MM.1S (cell line): Measurements from ENCODE around the gene ZDBF2.
"Not testable (repeated sequence)": the region's sequence is repeated elsewhere in the genome, so short reads cannot be mapped to it uniquely, and the experiment has no call there.

Source experiments
- DNase-seq: peaks from one replicate; pipeline ENCODE4 v3.0.0-alpha.2; 2015
- H2AFZ ChIP-seq: fragments of 300-600 bp; sonication (generic); 2 replicates; pipeline ENCODE4 v1.6.0; 2016; ENCODE audit warnings: antibody characterized with exemption, low read length
- H3F3A ChIP-seq: fragments of 300-600 bp; sonication (generic); 2 replicates; pipeline ENCODE4 v1.6.1; 2016; ENCODE audit warnings: mild to moderate bottlenecking, antibody characterized with exemption, low read length, moderate library complexity, mixed read lengths; ENCODE audit not compliant: insufficient read depth
- H3K27ac ChIP-seq: fragments of 300-600 bp; sonication (generic); 2 replicates; pipeline ENCODE4 v1.5.1; 2016; ENCODE audit warnings: mild to moderate bottlenecking, low read length
- H3K27me3 ChIP-seq: fragments of 300-600 bp; sonication (generic); replicated peaks from 2 replicates; pipeline ENCODE4 v1.6.0; 2016; ENCODE audit warnings: low read length; ENCODE audit not compliant: insufficient read depth
- H3K36me3 ChIP-seq: fragments of 300-600 bp; sonication (generic); replicated peaks from 2 replicates; pipeline ENCODE4 v1.6.1; 2016; ENCODE audit warnings: mild to moderate bottlenecking, low read length, mixed read lengths; ENCODE audit not compliant: insufficient read depth
- H3K4me1 ChIP-seq: fragments of 300-600 bp; sonication (generic); 2 replicates; pipeline ENCODE4 v1.6.1; 2016; ENCODE audit warnings: low read length, mixed read lengths
- H3K4me2 ChIP-seq: fragments of 300-600 bp; sonication (generic); 2 replicates; pipeline ENCODE4 v1.6.0; 2016; ENCODE audit warnings: low read depth, low read length
- H3K4me3 ChIP-seq: fragments of 300-600 bp; sonication (generic); 2 replicates; pipeline ENCODE4 v1.5.1; 2016; ENCODE audit warnings: low read length, mixed read lengths
- H3K79me2 ChIP-seq: fragments of 300-600 bp; sonication (generic); 2 replicates; pipeline ENCODE4 v1.6.1; 2016; ENCODE audit warnings: mixed run types, low read length, mixed read lengths
- H3K9ac ChIP-seq: fragments of 300-600 bp; sonication (generic); 2 replicates; pipeline ENCODE4 v1.6.1; 2016; ENCODE audit warnings: low read length, mixed read lengths
- H3K9me2 ChIP-seq: fragments of 300-600 bp; sonication (generic); replicated peaks from 2 replicates; pipeline ENCODE4 v1.6.1; 2016; ENCODE audit warnings: mild to moderate bottlenecking, low read length, mixed read lengths; ENCODE audit not compliant: insufficient read depth
- H3K9me3 ChIP-seq: fragments of 300-600 bp; sonication (generic); replicated peaks from 2 replicates; pipeline ENCODE4 v1.6.1; 2016; ENCODE audit warnings: mild to moderate bottlenecking, low read length, mixed read lengths; ENCODE audit not compliant: insufficient read depth
- H4K20me1 ChIP-seq: fragments of 300-600 bp; sonication (generic); 2 replicates; pipeline ENCODE4 v1.6.1; 2016; ENCODE audit warnings: mild to moderate bottlenecking, low read length, moderate library complexity, mixed read lengths; ENCODE audit not compliant: insufficient read depth
- EZH2 ChIP-seq: fragments of 300-600 bp; sonication (generic); optimal IDR thresholded peaks from 2 replicates; pipeline ENCODE3; 2017; ENCODE audit warnings: low read depth, mild to moderate bottlenecking, antibody characterized with exemption, low read length, mixed read lengths
- EZH2phosphoT487 ChIP-seq: fragments of 300-600 bp; sonication (generic); IDR thresholded peaks from 2 replicates; pipeline ENCODE4 v1.6.1; 2018; ENCODE audit warnings: antibody characterized with exemption, low read length
- TF ChIP-seq, protein P1 (sequence below): fragments of 300-600 bp; sonication (generic); IDR thresholded peaks from 2 replicates; pipeline ENCODE4 v1.5.1; 2016; ENCODE audit warnings: antibody characterized with exemption, low read length, mixed read lengths

ZDBF2 gene

DNA sequence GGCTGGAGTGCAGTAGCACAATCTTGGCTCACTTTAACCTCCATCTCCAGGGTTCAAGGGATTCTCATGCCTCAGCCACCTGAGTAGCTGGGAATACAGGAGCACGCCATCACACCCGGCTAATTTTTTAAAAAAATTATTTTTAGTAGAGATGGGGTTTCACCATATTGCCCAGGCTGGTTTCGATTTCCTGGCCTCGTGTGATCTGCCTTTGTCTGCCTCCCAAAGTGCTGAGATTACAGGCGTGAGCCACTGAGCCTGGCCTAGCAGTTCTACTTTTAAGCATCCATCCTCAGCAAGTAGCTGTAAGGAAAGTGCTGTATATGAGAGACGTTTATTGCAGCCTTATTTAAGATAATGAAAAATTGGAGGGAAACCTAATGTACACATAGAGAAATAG lies 79.7 kb downstream of the ZDBF2 start:
- peak; percentile 88 for DNase-seq
- Histone ChIP-seq H2AFZ (no peak overlapping the region), H3K9me3 (no peaks in the 10 kb centered on the region), H3K27me3 (no peaks in the 10 kb centered on the region), H3F3A (peaks cover 10% of the 10 kb centered on the region), H3K36me3 (no peaks in the 10 kb centered on the region), H3K4me3 (no peak overlapping the region), H3K9me2 (no peaks in the 10 kb centered on the region), H3K79me2 (no peaks in the 10 kb centered on the region), H3K27ac (peak overlapping the region; percentile 45; the same call in 1 of the 2 replicates), H3K9ac (no peak overlapping the region), H4K20me1 (no peaks in the 10 kb centered on the region), H3K4me2 (peak overlapping the region; percentile 13; the same call in 1 of the 2 replicates), H3K4me1 (peaks cover 17% of the 10 kb centered on the region)
- TF ChIP-seq EZH2 (no peak), EZH2phosphoT487 (no peak)
- TF ChIP-seq, protein P1, sequence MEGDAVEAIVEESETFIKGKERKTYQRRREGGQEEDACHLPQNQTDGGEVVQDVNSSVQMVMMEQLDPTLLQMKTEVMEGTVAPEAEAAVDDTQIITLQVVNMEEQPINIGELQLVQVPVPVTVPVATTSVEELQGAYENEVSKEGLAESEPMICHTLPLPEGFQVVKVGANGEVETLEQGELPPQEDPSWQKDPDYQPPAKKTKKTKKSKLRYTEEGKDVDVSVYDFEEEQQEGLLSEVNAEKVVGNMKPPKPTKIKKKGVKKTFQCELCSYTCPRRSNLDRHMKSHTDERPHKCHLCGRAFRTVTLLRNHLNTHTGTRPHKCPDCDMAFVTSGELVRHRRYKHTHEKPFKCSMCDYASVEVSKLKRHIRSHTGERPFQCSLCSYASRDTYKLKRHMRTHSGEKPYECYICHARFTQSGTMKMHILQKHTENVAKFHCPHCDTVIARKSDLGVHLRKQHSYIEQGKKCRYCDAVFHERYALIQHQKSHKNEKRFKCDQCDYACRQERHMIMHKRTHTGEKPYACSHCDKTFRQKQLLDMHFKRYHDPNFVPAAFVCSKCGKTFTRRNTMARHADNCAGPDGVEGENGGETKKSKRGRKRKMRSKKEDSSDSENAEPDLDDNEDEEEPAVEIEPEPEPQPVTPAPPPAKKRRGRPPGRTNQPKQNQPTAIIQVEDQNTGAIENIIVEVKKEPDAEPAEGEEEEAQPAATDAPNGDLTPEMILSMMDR, result no peak

GRCh38 chr2:206356840-206357239 lies 82.4 kb downstream of the ZDBF2 start:
- not testable (repeated sequence) for H3K4me3 ChIP-seq, H4K20me1 ChIP-seq, DNase-seq, H3K9ac ChIP-seq, H3K27ac ChIP-seq, H3K9me2 ChIP-seq, H2AFZ ChIP-seq, H3K79me2 ChIP-seq, H3K27me3 ChIP-seq, H3K36me3 ChIP-seq, H3F3A ChIP-seq, H3K4me2 ChIP-seq, H3K9me3 ChIP-seq
- H3K4me1 ChIP-seq, result peaks cover 17% of the 10 kb centered on the region

DNA sequence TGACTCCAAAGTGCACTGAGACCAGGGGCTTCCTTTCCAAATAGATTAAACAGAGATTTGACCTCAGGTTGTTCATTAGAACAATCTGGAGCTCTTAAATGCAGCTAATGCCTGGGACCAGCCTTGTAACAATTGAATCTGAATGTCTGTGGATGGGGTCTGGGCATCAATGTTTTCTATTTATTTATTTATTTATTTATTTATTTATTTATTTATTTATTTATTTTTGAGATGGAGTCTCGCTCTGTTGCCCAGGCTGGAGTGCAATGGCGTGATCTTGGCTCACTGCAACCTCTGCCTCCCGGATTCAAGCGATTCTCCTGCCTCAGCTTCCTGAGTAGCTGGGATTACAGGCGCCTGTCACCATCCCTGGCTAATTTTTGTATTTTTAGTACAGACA lies 86.4 kb downstream of the ZDBF2 start:
- not testable (repeated sequence) for H3K9me3 ChIP-seq, H3K4me1 ChIP-seq, H3K4me2 ChIP-seq, H3K27ac ChIP-seq, H3K9me2 ChIP-seq, H3K4me3 ChIP-seq, H3K27me3 ChIP-seq, H3K9ac ChIP-seq, H3K79me2 ChIP-seq, H4K20me1 ChIP-seq, H3K36me3 ChIP-seq, H3F3A ChIP-seq, DNase-seq, H2AFZ ChIP-seq

GRCh38 chr2:206361407-206362045 lies 87.1 kb downstream of the ZDBF2 start:
- Histone ChIP-seq H3K4me3 (no peak overlapping the region), H3K9me2 (no peaks in the 10 kb centered on the region), H3K36me3 (no peaks in the 10 kb centered on the region), H3K27ac (no peak overlapping the region), H3K27me3 (no peaks in the 10 kb centered on the region), H4K20me1 (no peaks in the 10 kb centered on the region), H3K79me2 (no peaks in the 10 kb centered on the region), H3K4me1 (no peaks in the 10 kb centered on the region), H3K9me3 (no peaks in the 10 kb centered on the region), H3K9ac (no peak overlapping the region), H3K4me2 (no peak overlapping the region), H3F3A (no peaks in the 10 kb centered on the region), H2AFZ (no peak overlapping the region)
- TF ChIP-seq, protein P1, result no peak
- TF ChIP-seq EZH2 (no peak), EZH2phosphoT487 (no peak)
- DNase-seq, result no peak
